ENCODE data around the gene EVPL. TPM values are rescaled to one million over a fixed set of nuclear protein-coding genes. Genes with fewer than 3 reads are reported as not detected.

The EVPL gene
- total RNA-seq, 1 experiment from 2014 or later = 1.3 TPM

GRCh38 chr17:76074390-76075363, 47.6 kb upstream of the EVPL start, which contains the start of gene GALR2:
GALR2 (plus strand) TSS chr17:76074781; CDS start chr17:76074884, 103 bp downstream.
- POLR2A ChIA-PET = interaction anchor here (0.5 kb wide), 1 partner anchor 96 kb away, joined by 3 read pairs; no protein-coding TSS in a partner anchor
- ATAC-seq = peak; percentile 34
- Mint-ChIP-seq H3K4me3 (peak within 1 kb of the TSS; percentile 86), H3K27ac (no peak within 1 kb of the TSS), H3K9me3 (no peaks in the 10 kb centered on the region), H3K27me3 (ENCODE audit: low read depth) (peaks cover 64% of the 10 kb centered on the region), H3K36me3 (no peaks in the 10 kb centered on the region), H3K4me1 (peaks cover 43% of the 10 kb centered on the region)
- DNase-seq (ENCODE audit: low spot score) = peak; percentile 75
- CTCF ChIA-PET = interaction anchor here (0.8 to 4.9 kb wide), 19 partner anchors 9 to 228 kb away, joined by 3 to 43 read pairs (median 4); partner anchors contain the start of genes CDK3, FBF1 and TRIM65
- TF ChIP-seq MYBL2 (CRISPR knock-in tag; IDR thresholded peaks at IDR 0.05) (0 out of 2 replicates have a peak, but pooled peaks have one; percentile 6), IRF1 (CRISPR knock-in tag; IDR thresholded peaks at IDR 0.05) (no peak), GTF2I (CRISPR knock-in tag; conservative IDR thresholded peaks at IDR 0.05) (no peak), CREB1 (CRISPR knock-in tag; IDR thresholded peaks at IDR 0.05) (no peak), MLX (CRISPR knock-in tag; IDR thresholded peaks at IDR 0.05) (no peak), GRHL2 (CRISPR knock-in tag; IDR thresholded peaks at IDR 0.05; ENCODE audit: insufficient replicate concordance, severe bottlenecking) (no peak), RELA (CRISPR knock-in tag; IDR thresholded peaks at IDR 0.05; ENCODE audit: borderline replicate concordance) (no peak), KAT7 (CRISPR knock-in tag; IDR thresholded peaks at IDR 0.05; ENCODE audit: borderline replicate concordance) (no peak), CDX4 (CRISPR knock-in tag; IDR thresholded peaks at IDR 0.05; ENCODE audit: borderline replicate concordance) (no peak), ZSCAN18 (CRISPR knock-in tag; IDR thresholded peaks at IDR 0.05) (no peak), NFYB (CRISPR knock-in tag; conservative IDR thresholded peaks at IDR 0.05; ENCODE audit: low read depth) (no peak), TCF7 (CRISPR knock-in tag; IDR thresholded peaks at IDR 0.05; ENCODE audit: low read depth) (no peak), TEAD4 (CRISPR knock-in tag; IDR thresholded peaks at IDR 0.05) (no peak), SOX15 (CRISPR knock-in tag; IDR thresholded peaks at IDR 0.05) (no peak), ZBTB43 (CRISPR knock-in tag; IDR thresholded peaks at IDR 0.05) (no peak), ZMAT4 (CRISPR knock-in tag; IDR thresholded peaks at IDR 0.05) (no peak), ZNF532 (CRISPR knock-in tag; IDR thresholded peaks at IDR 0.05; ENCODE audit: borderline replicate concordance) (no peak), ZBTB21 (CRISPR knock-in tag; IDR thresholded peaks at IDR 0.05; ENCODE audit: borderline replicate concordance) (no peak), PREB (CRISPR knock-in tag; IDR thresholded peaks at IDR 0.05; ENCODE audit: borderline replicate concordance) (no peak), SP1 (CRISPR knock-in tag; conservative IDR thresholded peaks at IDR 0.05) (peak; percentile 28; the same call in 1 of the 2 replicates), CREM (CRISPR knock-in tag; IDR thresholded peaks at IDR 0.05) (no peak), ZNF512 (CRISPR knock-in tag; IDR thresholded peaks at IDR 0.05; ENCODE audit: borderline replicate concordance) (no peak)

Measured in WTC11 (cell line).